K562 (cell line): ENCODE data around the gene KLF1. TPM values are rescaled to one million over a fixed set of nuclear protein-coding genes. Genes with fewer than 3 reads are reported as not detected.

Experiments
- ATF2 ChIP-seq: sonication (generic); formaldehyde crosslinking; IDR thresholded peaks from 2 replicates; pipeline ENCODE4 v1.8.1; 2022; ENCODE audit warnings: missing genetic modification reagents
- BCLAF1 ChIP-seq, 2 experiments: fragments of 450-650 bp in 1 of 2; IDR thresholded peaks; 2 replicates each; pipeline ENCODE4 v1.6.1; 2011 to 2017; ENCODE audit warnings: low read depth in 2 of 2, antibody characterized with exemption in 1 of 2, borderline replicate concordance in 1 of 2, low read length in 1 of 2, mild to moderate bottlenecking in 1 of 2, mixed read lengths in 1 of 2; ENCODE audit not compliant: control insufficient read depth in 1 of 2
- CXXC5 ChIP-seq: fragments of 250-450 bp; sonication (Bioruptor Pico); IDR thresholded peaks from 2 replicates; pipeline ENCODE4 v1.8.0; 2022; ENCODE audit warnings: inconsistent platforms, mild to moderate bottlenecking, moderate library complexity
- EZH2 ChIP-seq: IDR thresholded peaks from 2 replicates; pipeline ENCODE4 v1.6.1; 2012; ENCODE audit warnings: low read depth, mild to moderate bottlenecking, inconsistent platforms, low read length, borderline replicate concordance
- GATA2 ChIP-seq: sonication (generic); formaldehyde crosslinking; IDR thresholded peaks from 2 replicates; pipeline ENCODE4 v1.4.0; 2020; ENCODE audit warnings: mild to moderate bottlenecking, missing genetic modification reagents
- MTA3 ChIP-seq: fragments of 450-650 bp; formaldehyde crosslinking; IDR thresholded peaks from 2 replicates; pipeline ENCODE4 v1.6.1; 2017; ENCODE audit warnings: mild to moderate bottlenecking, borderline replicate concordance
- MYNN ChIP-seq, 2 experiments: sonication (generic); formaldehyde crosslinking in 1 of 2; IDR thresholded peaks; 2 replicates each; pipeline versions ENCODE4 v1.5.0 to v1.6.1; 2016 to 2020; ENCODE audit warnings: antibody characterized with exemption in 1 of 2, missing genetic modification reagents in 1 of 2
- NFIC ChIP-seq: fragments of 450-650 bp; IDR thresholded peaks from 2 replicates; pipeline ENCODE4 v1.6.1; 2017; ENCODE audit warnings: mild to moderate bottlenecking, inconsistent platforms
- NONO ChIP-seq, 2 experiments: fragments of 200-400 bp in 1 of 2; fragments of 450-650 bp in 1 of 2; formaldehyde crosslinking in 1 of 2; IDR thresholded peaks; 2 replicates each; pipeline ENCODE4 v1.6.1; 2017; ENCODE audit warnings: low read depth in 2 of 2, mild to moderate bottlenecking in 2 of 2, moderate library complexity in 2 of 2, low read length in 1 of 2
- PHF20 ChIP-seq: fragments of 450-650 bp; IDR thresholded peaks from 2 replicates; pipeline ENCODE4 v1.6.1; 2018; ENCODE audit not compliant: partially characterized antibody
- RBM34 ChIP-seq: fragments of 200-400 bp; formaldehyde crosslinking; IDR thresholded peaks from 2 replicates; pipeline ENCODE4 v1.6.1; 2018; ENCODE audit warnings: low read length, borderline replicate concordance; ENCODE audit not compliant: insufficient read depth
- RFX5 ChIP-seq: IDR thresholded peaks from 2 replicates; pipeline ENCODE4 v1.6.1; 2011; ENCODE audit warnings: low read depth, mild to moderate bottlenecking, improper control_type of control experiment, low read length
- SMC3 ChIP-seq: conservative IDR thresholded peaks from 2 replicates; pipeline ENCODE4 v1.6.1; 2011; ENCODE audit warnings: low read depth, low read length, improper control_type of control experiment; ENCODE audit not compliant: insufficient read depth
- SRF ChIP-seq, 2 experiments: fragments of 250-450, 450-650 bp in 1 of 2; sonication (Bioruptor Pico) in 1 of 2; sonication (generic) in 1 of 2; formaldehyde crosslinking; IDR thresholded peaks; 2 replicates each; pipeline versions ENCODE4 v1.5.0 to v1.5.1; 2020 to 2022; ENCODE audit warnings: mild to moderate bottlenecking in 1 of 2, missing genetic modification reagents in 1 of 2
- XRCC5 ChIP-seq: fragments of 200-400 bp; formaldehyde crosslinking; IDR thresholded peaks from 2 replicates; pipeline ENCODE4 v1.6.1; 2017; ENCODE audit warnings: low read depth, mild to moderate bottlenecking, low read length
- YY1 ChIP-seq, 3 experiments: IDR thresholded peaks; 2 replicates each; pipeline ENCODE4 v1.6.1; 2011; ENCODE audit warnings: low read length in 2 of 3, mild to moderate bottlenecking in 2 of 3, moderate library complexity in 2 of 3, borderline replicate concordance in 1 of 3, control low read depth in 1 of 3, low read depth in 1 of 3; ENCODE audit not compliant: insufficient read depth in 3 of 3, insufficient replicate concordance in 2 of 3, control insufficient read depth in 1 of 3, insufficient read length in 1 of 3; ENCODE audit errors: extremely low read depth in 1 of 3
- ZBTB7A ChIP-seq: IDR thresholded peaks from 2 replicates; pipeline ENCODE4 v1.6.1; 2011; ENCODE audit warnings: low read depth, mild to moderate bottlenecking, low read length, moderate library complexity, borderline replicate concordance; ENCODE audit not compliant: control insufficient read depth
- ZNF143 ChIP-seq: sonication (generic); formaldehyde crosslinking; IDR thresholded peaks from 2 replicates; pipeline ENCODE4 v1.9.0; 2022; ENCODE audit warnings: mild to moderate bottlenecking, missing genetic modification reagents
- ZNF57 ChIP-seq: fragments of 450-650 bp; formaldehyde crosslinking; IDR thresholded peaks from 2 replicates; pipeline ENCODE4 v1.4.0; 2020; ENCODE audit warnings: mild to moderate bottlenecking, moderate library complexity
- polyA plus RNA-seq, 8 experiments: library from polyadenylated mRNA; depleted of rRNA in 4 of 8; stranded (reverse) in 5 of 8; unstranded in 3 of 8; fragments of >200 nt; fragmentation: Nextera tagmentation in 2 of 8; fragmentation: Illumina TruSeq in 1 of 8; extraction: Ambion mirVana in 2 of 8; extraction: Trizol in 1 of 8; gene quantifications; 2 replicates each; pipeline versions ENCODE4 v1.2.1 to v1.2.3, GENCODE V29; 2011 to 2014; ENCODE audit warnings: inconsistent platforms in 1 of 8, missing spikeins in 1 of 8
- total RNA-seq, 7 experiments: library from RNA; depleted of rRNA in 6 of 7; stranded (reverse); fragments of >200 nt in 6 of 7; fragmentation: Illumina TruSeq in 2 of 7; extraction: Trizol in 2 of 7; gene quantifications; 2 replicates each; pipeline versions ENCODE4 v1.2.1 to v1.2.3, GENCODE V29; 2011 to 2021; ENCODE audit warnings: low replicate concordance in 1 of 7

Gene KLF1
- total and polyA plus RNA-seq, 9 of the 15 experiments (the other 6 are each of a cell fraction or from before 2014, with no cell fraction given): 8.4 to 163 (median 47.3) TPM

- TF ChIP-seq MYNN (IDR thresholded peaks at IDR 0.05): no peak
- no peak for TF ChIP-seq MYNN (CRISPR knock-in tag; IDR thresholded peaks at IDR 0.05)
- peak in 1 of 2 experiments; percentile 38; a peak in 1 of 4 replicates for TF ChIP-seq NONO (IDR thresholded peaks at IDR 0.05; ENCODE audit: low read depth in 2 of 2, low read length in 1 of 2)
- TF ChIP-seq EZH2: no peak
- no peak for TF ChIP-seq NFIC
- no peak for TF ChIP-seq ZNF57 (CRISPR knock-in tag)
- 0 out of 4 replicates have a peak, but pooled peaks of 1 of the 2 experiments have one; percentile 20 for TF ChIP-seq SRF (CRISPR knock-in tag; IDR thresholded peaks at IDR 0.05)
- TF ChIP-seq BCLAF1 (IDR thresholded peaks at IDR 0.05; ENCODE audit: borderline replicate concordance in 1 of 2, control insufficient read depth in 1 of 2, low read depth in 2 of 2, low read length in 1 of 2): no peak
- TF ChIP-seq YY1 (IDR thresholded peaks at IDR 0.05; ENCODE audit: borderline replicate concordance in 1 of 3, control insufficient read depth in 1 of 3, extremely low read depth in 1 of 3, insufficient read depth in 3 of 3, insufficient read length in 1 of 3, insufficient replicate concordance in 2 of 3, low read depth in 1 of 3, low read length in 2 of 3): peak; percentile 38 to 88 (median 61)
- no peak for TF ChIP-seq RFX5
- TF ChIP-seq ZBTB7A: peak; percentile 81; the same call in 1 of the 2 replicates
- peak; percentile 38 for TF ChIP-seq PHF20
- TF ChIP-seq ATF2: no peak
- TF ChIP-seq RBM34: no peak
- TF ChIP-seq SMC3: 0 out of 2 replicates have a peak, but pooled peaks have one; percentile 3
- TF ChIP-seq GATA2 (CRISPR knock-in tag): no peak
- no peak; the same call in 1 of the 2 replicates for TF ChIP-seq ZNF143 (CRISPR knock-in tag)
- TF ChIP-seq XRCC5: peak; percentile 34; the same call in 1 of the 2 replicates
- TF ChIP-seq CXXC5 (CRISPR knock-in tag): peak; percentile 33; the same call in 1 of the 2 replicates
- TF ChIP-seq MTA3: 0 out of 2 replicates have a peak, but pooled peaks have one; percentile 45
Observed at GRCh38 chr19:12867120-12868099, 19.6 kb downstream of the KLF1 start (continued).
